CD4-positive, CD25-positive, alpha-beta regulatory T cell (primary cell): ENCODE results near the gene DMGDH. TPM values are rescaled to one million over a fixed set of nuclear protein-coding genes. Genes with fewer than 3 reads are reported as not detected.

Source experiments
- ATAC-seq, 2 donors: fragments of 150-1000 bp; cut with Tn5 transposase; one replicate each; pipeline ENCODE4 v1.10.0; 2021; ENCODE audit warnings: low read depth in 2 of 2, moderate number of reproducible peaks in 2 of 2, moderate library complexity in 1 of 2
- DNase-seq, 3 donors: peaks; one replicate each; pipeline versions ENCODE4 v3.0.0 to v3.0.0-alpha.2; 2012 to 2022; ENCODE audit warnings: mixed read lengths in 1 of 3
- H3K27ac ChIP-seq: one replicate; pipeline ENCODE4 v1.7.0; 2013; ENCODE audit warnings: mild to moderate bottlenecking, low read length; ENCODE audit not compliant: insufficient read depth, poor library complexity, severe bottlenecking
- H3K27me3 ChIP-seq: one replicate; pipeline ENCODE4 v1.7.0; 2013; ENCODE audit warnings: low read length; ENCODE audit not compliant: control insufficient read depth, insufficient read depth
- H3K36me3 ChIP-seq: one replicate; pipeline ENCODE4 v1.7.0; 2013; ENCODE audit warnings: mild to moderate bottlenecking, low read length, moderate library complexity; ENCODE audit not compliant: control insufficient read depth, insufficient read depth
- H3K4me1 ChIP-seq: 2 replicates; pipeline ENCODE4 v1.7.0; 2013; ENCODE audit warnings: mild to moderate bottlenecking, low read length; ENCODE audit not compliant: insufficient read depth, control insufficient read depth, poor library complexity, severe bottlenecking
- H3K4me3 ChIP-seq: one replicate; pipeline ENCODE4 v1.7.0; 2013; ENCODE audit warnings: low read depth, mild to moderate bottlenecking, low read length, moderate library complexity
- H3K9me3 ChIP-seq, 2 experiments: 1 replicate in 1 of 2; 2 replicates in 1 of 2; pipeline ENCODE4 v1.7.0; 2013; ENCODE audit warnings: low read length in 2 of 2, mild to moderate bottlenecking in 1 of 2, moderate library complexity in 1 of 2; ENCODE audit not compliant: control insufficient read depth in 2 of 2
- H3K27ac Mint-ChIP-seq, 3 donors: one replicate each; pipeline ENCODE4 v1.8.0; 2020 to 2022; ENCODE audit warnings: mild to moderate bottlenecking in 3 of 3, mixed read lengths in 3 of 3, moderate library complexity in 2 of 3
- H3K27me3 Mint-ChIP-seq: one replicate; pipeline ENCODE4 v1.8.0; 2022; ENCODE audit warnings: mild to moderate bottlenecking, mixed read lengths
- H3K36me3 Mint-ChIP-seq: one replicate; pipeline ENCODE4 v1.8.0; 2020; ENCODE audit warnings: mixed read lengths
- H3K4me1 Mint-ChIP-seq, 4 donors: one replicate each; pipeline ENCODE4 v1.8.0; 2020 to 2022; ENCODE audit warnings: mixed read lengths in 4 of 4, mild to moderate bottlenecking in 1 of 4
- H3K4me3 Mint-ChIP-seq, 4 donors: one replicate each; pipeline ENCODE4 v1.8.0; 2020 to 2022; ENCODE audit warnings: mild to moderate bottlenecking in 4 of 4, mixed read lengths in 4 of 4, moderate library complexity in 3 of 4
- H3K9me3 Mint-ChIP-seq, 7 donors: one replicate each; pipeline ENCODE4 v1.8.0; 2020 to 2022; ENCODE audit warnings: mixed read lengths in 7 of 7, mild to moderate bottlenecking in 3 of 7, moderate library complexity in 2 of 7
- polyA plus RNA-seq, 4 donors: library from polyadenylated mRNA; unstranded; fragments of 300-500 nt; fragmentation: Illumina TruSeq; gene quantifications; one replicate each; pipeline ENCODE4 v1.2.3, GENCODE V29; 2021
- total RNA-seq: library from RNA; stranded (reverse); gene quantifications from one replicate; pipeline ENCODE4 v1.2.3, GENCODE V29; 2022

DMGDH gene
- total RNA-seq (1.2 TPM), polyA plus RNA-seq (1 to 10 TPM in 1 of 4 donors, under 1 TPM in 3; 0.33 to 1.8 (median 0.67) TPM)

GRCh38 chr5:79069488-79070349 is at the start of gene DMGDH, which contains the start of gene BHMT2:
Gene DMGDH (minus strand): TSS chr5:79069674. CDS start chr5:79069620, 54 bp downstream.
Gene BHMT2 (plus strand): TSS chr5:79069767. CDS start chr5:79069783, 16 bp downstream.
- no peaks in the 10 kb centered on the region for H3K4me1 Mint-ChIP-seq
- Histone ChIP-seq H3K36me3 (no peaks in the 10 kb centered on the region), H3K27me3 (peaks cover 24% of the 10 kb centered on the region), H3K4me3 (no peak within 1 kb of the TSS), H3K9me3 (no peaks in the 10 kb centered on the region), H3K27ac (no peak within 1 kb of the TSS), H3K4me1 (no peaks in the 10 kb centered on the region)
- DNase-seq, result no peak
- H3K9me3 Mint-ChIP-seq, result peaks cover 0 to 3% (median 0%) of the 10 kb centered on the region in 7 donors
- no peaks in the 10 kb centered on the region for H3K36me3 Mint-ChIP-seq
- no peak within 1 kb of the TSS for H3K4me3 Mint-ChIP-seq
- H3K27ac Mint-ChIP-seq, result no peak within 1 kb of the TSS
- ATAC-seq, result no peak
- H3K27me3 Mint-ChIP-seq, result peaks cover 54% of the 10 kb centered on the region

GRCh38 chr5:79112703-79113058 is 43.2 kb upstream of the DMGDH start:
- Mint-ChIP-seq H3K27me3 (peaks cover 74% of the 10 kb centered on the region), H3K36me3 (no peaks in the 10 kb centered on the region), H3K4me1 (peaks cover 0 to 5% (median 2%) of the 10 kb centered on the region in 4 donors), H3K9me3 (peaks cover 0 to 2% (median 0%) of the 10 kb centered on the region in 7 donors), H3K4me3 (no peak overlapping the region), H3K27ac (no peak overlapping the region)
- H3K9me3 ChIP-seq, result no peaks in the 10 kb centered on the region
- H3K27ac ChIP-seq, result no peak overlapping the region
- H3K27me3 ChIP-seq, result peaks cover 27% of the 10 kb centered on the region
- no peak for ATAC-seq
- no peaks in the 10 kb centered on the region for H3K4me1 ChIP-seq
- no peaks in the 10 kb centered on the region for H3K36me3 ChIP-seq
- no peak for DNase-seq
- H3K4me3 ChIP-seq, result no peak overlapping the region

- ATAC-seq (no peak), DNase-seq (no peak)
- Mint-ChIP-seq H3K9me3 (peaks cover 0 to 2% (median 0%) of the 10 kb centered on the region in 7 donors), H3K27ac (no peak overlapping the region), H3K27me3 (peaks cover 80% of the 10 kb centered on the region), H3K4me1 (peaks cover 0 to 5% (median 2%) of the 10 kb centered on the region in 4 donors), H3K4me3 (no peak overlapping the region), H3K36me3 (no peaks in the 10 kb centered on the region)
- H3K36me3 ChIP-seq, result no peaks in the 10 kb centered on the region
- H3K4me3 ChIP-seq, result no peak overlapping the region
- no peaks in the 10 kb centered on the region for H3K4me1 ChIP-seq
- H3K27me3 ChIP-seq, result peaks cover 27% of the 10 kb centered on the region
- H3K9me3 ChIP-seq, result no peaks in the 10 kb centered on the region
- H3K27ac ChIP-seq, result no peak overlapping the region
These were observed 42.7 kb upstream of the DMGDH start for GRCh38 chr5:79111960-79112702.

GRCh38 chr5:79111387-79111959 is 42.0 kb upstream of the DMGDH start, which contains the start of gene BHMT:
Gene BHMT (plus strand): TSS chr5:79111809. CDS start chr5:79111886, 77 bp downstream.
- Mint-ChIP-seq H3K27me3 (peaks cover 86% of the 10 kb centered on the region), H3K36me3 (no peaks in the 10 kb centered on the region), H3K27ac (no peak within 1 kb of the TSS), H3K4me1 (peaks cover 0 to 5% (median 2%) of the 10 kb centered on the region in 4 donors), H3K4me3 (no peak within 1 kb of the TSS), H3K9me3 (peaks cover 0 to 2% (median 0%) of the 10 kb centered on the region in 7 donors)
- DNase-seq (no peak), ATAC-seq (no peak)
- no peaks in the 10 kb centered on the region for H3K4me1 ChIP-seq
- peaks cover 27% of the 10 kb centered on the region for H3K27me3 ChIP-seq
- no peak within 1 kb of the TSS for H3K4me3 ChIP-seq
- no peaks in the 10 kb centered on the region for H3K9me3 ChIP-seq
- H3K27ac ChIP-seq, result no peak within 1 kb of the TSS
- no peaks in the 10 kb centered on the region for H3K36me3 ChIP-seq

- H3K27ac Mint-ChIP-seq, result no peak overlapping the region
- H3K36me3 Mint-ChIP-seq, result no peaks in the 10 kb centered on the region
- peaks cover 0 to 5% (median 2%) of the 10 kb centered on the region in 4 donors for H3K4me1 Mint-ChIP-seq
- Histone ChIP-seq H3K4me3 (no peak overlapping the region), H3K27ac (no peak overlapping the region), H3K36me3 (no peaks in the 10 kb centered on the region), H3K27me3 (peaks cover 33% of the 10 kb centered on the region), H3K9me3 (no peaks in the 10 kb centered on the region), H3K4me1 (no peaks in the 10 kb centered on the region)
- no peak overlapping the region for H3K4me3 Mint-ChIP-seq
- peak in 2 of 3 donors; percentile 19 to 32 for DNase-seq
- H3K9me3 Mint-ChIP-seq, result peaks cover 0 to 2% (median 0%) of the 10 kb centered on the region in 7 donors
- ATAC-seq, result no peak
- H3K27me3 Mint-ChIP-seq, result peaks cover 88% of the 10 kb centered on the region
These were observed 40.3 kb upstream of the DMGDH start for GRCh38 chr5:79109527-79110492.

GRCh38 chr5:79108792-79109191 is 39.3 kb upstream of the DMGDH start:
- Histone ChIP-seq H3K4me3 (no peak overlapping the region), H3K4me1 (no peaks in the 10 kb centered on the region), H3K9me3 (no peaks in the 10 kb centered on the region), H3K36me3 (no peaks in the 10 kb centered on the region), H3K27me3 (peaks cover 32% of the 10 kb centered on the region), H3K27ac (no peak overlapping the region)
- no peaks in the 10 kb centered on the region for H3K36me3 Mint-ChIP-seq
- H3K9me3 Mint-ChIP-seq, result peaks cover 0 to 2% (median 0%) of the 10 kb centered on the region in 7 donors
- no peak overlapping the region for H3K4me3 Mint-ChIP-seq
- H3K4me1 Mint-ChIP-seq, result peaks cover 0 to 5% (median 2%) of the 10 kb centered on the region in 4 donors
- H3K27ac Mint-ChIP-seq, result no peak overlapping the region
- ATAC-seq, result no peak
- H3K27me3 Mint-ChIP-seq, result peaks cover 84% of the 10 kb centered on the region
- no peak for DNase-seq
